GM10847 (cell line): ENCODE measurements around the gene FASTK.

Experiments used
- POLR2A ChIP-seq: IDR thresholded peaks from 2 replicates; pipeline ENCODE4 v1.6.1; 2011; ENCODE audit not compliant: insufficient read length; ENCODE audit errors: extremely low read depth

Gene FASTK

GRCh38 chr7:151110236-151110940, 29.8 kb upstream of the FASTK start:
- no peak for TF ChIP-seq POLR2A

DNA sequence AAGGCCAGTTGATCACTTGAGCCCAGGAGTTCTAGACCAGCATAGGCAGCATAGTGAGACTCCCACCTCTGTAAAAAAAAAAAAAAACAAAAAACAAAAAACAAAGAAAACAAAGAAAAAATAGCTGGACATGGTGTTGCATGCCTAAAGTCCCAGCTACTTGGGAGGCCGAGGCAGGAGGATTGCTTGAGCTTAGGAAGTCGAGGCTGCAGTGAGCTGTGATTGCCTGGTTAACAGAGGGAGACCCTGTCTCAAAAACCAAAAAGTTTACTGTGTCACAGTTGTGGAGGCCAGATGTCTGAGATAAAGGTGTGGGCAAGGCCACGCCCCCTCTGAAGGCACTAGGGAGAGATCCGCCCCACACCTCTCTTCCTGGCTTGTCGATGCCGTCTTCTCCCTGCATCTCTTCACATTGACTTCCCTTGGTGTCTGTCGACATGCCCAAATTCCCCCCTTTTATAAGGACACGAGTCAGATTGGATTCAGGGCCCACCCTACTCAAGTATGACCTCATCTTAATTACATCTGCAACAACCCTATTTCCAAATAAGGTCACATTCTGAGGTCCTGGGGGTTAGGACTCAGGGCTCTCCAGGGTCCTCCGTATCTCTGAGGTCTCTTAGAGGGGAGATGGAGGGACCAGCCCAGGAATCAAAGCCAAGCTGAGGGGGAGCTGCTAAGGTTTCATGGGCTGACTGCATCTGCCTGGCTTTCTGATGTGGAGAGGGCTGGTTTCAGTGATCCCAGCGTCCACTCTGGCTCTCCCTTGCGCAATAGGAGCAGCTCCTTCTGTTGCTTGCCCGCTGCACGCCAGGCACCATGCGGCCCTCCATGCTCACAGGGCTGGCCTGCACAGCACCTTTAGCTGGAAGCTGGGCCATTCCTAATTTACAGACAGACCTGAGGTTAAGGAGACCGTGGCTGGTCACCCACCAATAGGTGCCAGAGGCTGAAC, 28.8 kb upstream of the FASTK start:
- no peak for TF ChIP-seq POLR2A

DNA sequence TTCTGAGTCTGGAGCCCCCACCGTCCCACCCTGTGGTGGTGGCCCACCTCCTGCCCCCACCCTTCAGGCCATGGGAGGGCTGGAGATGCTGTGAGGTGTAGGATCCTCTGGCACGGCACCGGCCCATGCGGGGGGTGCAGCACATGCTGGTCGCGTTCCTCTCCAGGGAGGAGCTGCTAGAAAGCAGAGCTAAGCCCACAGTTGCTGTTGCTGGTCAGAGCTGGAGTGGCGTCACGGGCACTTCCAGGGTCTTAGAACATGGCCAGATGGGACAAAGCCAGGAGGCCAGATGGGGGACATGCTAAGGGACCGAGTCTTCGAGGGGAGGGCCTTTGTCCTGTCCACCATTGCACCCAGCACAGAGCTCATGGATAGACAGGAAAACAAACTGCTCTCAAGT, 27.3 kb upstream of the FASTK start:
- no peak for TF ChIP-seq POLR2A

DNA sequence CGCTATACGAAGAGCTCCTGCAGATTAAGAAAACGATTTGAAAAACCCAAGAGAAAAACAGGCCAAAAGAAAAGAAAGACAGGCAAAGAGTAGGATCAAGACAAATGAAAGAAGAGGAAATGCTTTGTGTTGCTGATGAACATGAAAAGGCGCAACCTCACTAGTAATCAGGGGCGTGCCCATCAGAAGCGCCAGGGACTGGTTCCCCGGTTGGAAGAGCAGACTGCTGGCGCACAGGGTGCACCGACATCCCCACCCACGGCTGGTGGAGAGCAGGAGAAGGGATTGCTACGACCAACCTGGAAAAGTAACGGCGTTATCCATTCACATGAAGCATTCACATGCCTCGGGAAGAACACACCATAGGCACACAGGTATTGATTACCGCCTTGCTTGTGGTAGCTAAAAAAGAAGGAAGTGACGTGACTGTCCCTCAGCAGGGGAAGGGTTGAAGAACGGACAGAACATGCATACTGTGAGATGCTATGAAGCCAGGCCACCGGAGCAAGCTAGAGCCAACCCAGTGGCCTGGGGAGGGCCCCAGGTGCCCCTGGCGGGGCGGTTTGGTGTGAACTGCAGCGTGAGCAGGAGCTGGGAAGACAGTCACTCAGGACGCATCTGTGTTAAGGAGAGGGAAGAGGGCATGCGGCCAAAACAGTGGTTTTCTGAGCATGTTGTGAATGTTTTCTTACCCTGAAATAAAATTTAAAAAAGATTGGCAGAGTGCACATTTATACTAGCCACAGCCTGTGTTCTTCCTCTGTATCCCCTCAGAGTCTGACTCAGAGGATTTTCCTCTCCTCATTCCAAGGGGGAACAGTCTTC, 24.0 kb upstream of the FASTK start:
- no peak for TF ChIP-seq POLR2A

- TF ChIP-seq POLR2A: no peak
Observed at GRCh38 chr7:151103973-151104372, 23.4 kb upstream of the FASTK start.

- TF ChIP-seq POLR2A: no peak
Observed at GRCh38 chr7:151102991-151103390, 22.4 kb upstream of the FASTK start.

DNA sequence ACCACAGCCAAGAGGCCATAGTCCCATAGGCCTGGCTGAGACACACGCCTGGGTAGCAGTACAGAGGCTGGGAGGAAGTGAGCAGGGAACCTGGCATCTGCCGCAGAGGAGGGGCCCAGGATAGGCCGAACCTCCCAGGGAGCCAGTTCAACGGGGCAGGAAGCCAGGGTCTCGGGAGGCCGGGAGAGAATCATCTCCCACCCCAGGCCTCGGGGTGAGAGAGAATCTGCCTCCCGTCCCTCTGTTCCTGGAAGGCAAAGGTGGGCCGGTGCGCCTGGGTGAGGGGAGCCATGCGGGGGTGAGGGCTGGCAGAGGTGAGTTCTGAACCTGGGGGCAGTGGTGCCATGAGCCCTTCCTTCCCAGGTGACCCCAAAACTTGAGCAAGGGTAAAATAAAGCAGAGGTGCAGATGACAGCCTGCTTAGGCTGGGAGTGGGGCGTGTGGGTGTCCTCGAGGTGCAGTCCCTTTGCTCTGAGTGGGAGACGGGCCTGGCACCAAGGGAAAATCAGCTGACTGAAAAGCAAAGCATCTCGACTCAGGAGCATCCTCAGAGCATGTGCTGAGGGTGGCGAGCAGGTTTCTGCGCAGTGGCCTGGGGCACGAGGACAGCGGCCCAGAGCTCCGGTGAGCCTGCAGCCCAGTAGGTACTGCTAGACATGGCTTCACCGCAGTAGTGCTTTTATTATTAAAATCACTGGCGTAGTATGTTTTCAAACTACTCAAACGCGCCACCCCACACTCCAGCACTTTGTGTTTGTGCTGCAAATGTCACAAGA, 21.2 kb upstream of the FASTK start:
- TF ChIP-seq POLR2A: no peak

GRCh38 chr7:151100921-151101320, 20.3 kb upstream of the FASTK start:
- TF ChIP-seq POLR2A: no peak

- TF ChIP-seq POLR2A: no peak
Observed at GRCh38 chr7:151099486-151100211, 19.0 kb upstream of the FASTK start.

- TF ChIP-seq POLR2A: no peak
Observed at GRCh38 chr7:151095828-151096475, 15.3 kb upstream of the FASTK start.

- TF ChIP-seq POLR2A: no peak
Observed at GRCh38 chr7:151095123-151095797, 14.7 kb upstream of the FASTK start.

GRCh38 chr7:151094675-151095074, 14.1 kb upstream of the FASTK start:
- no peak for TF ChIP-seq POLR2A

- TF ChIP-seq POLR2A: no peak
Observed at GRCh38 chr7:151093748-151094147, 13.1 kb upstream of the FASTK start.
